Body of pancreas (tissue), 4 donors: ENCODE results near the gene CYB5A. TPM values are rescaled to one million over a fixed set of nuclear protein-coding genes. Genes with fewer than 3 reads are reported as not detected.

Source experiments
- ATAC-seq: fragments of 150-250 bp; one replicate; pipeline ENCODE4 v1.9.1; 2016
- DNase-seq, 4 donors: peaks; one replicate each; pipeline ENCODE4 v3.0.0-alpha.2; 2019
- H3K27ac ChIP-seq, 4 donors: fragments of 200-600 bp; sonication (generic); 1 replicate in 3 of 4; 2 replicates in 1 of 4; pipeline versions ENCODE4 v1.5.1 to v1.6.1; 2016 to 2019; ENCODE audit warnings: mild to moderate bottlenecking in 1 of 4, mixed read lengths in 1 of 4, moderate library complexity in 1 of 4
- H3K27me3 ChIP-seq, 2 donors: fragments of 200-600 bp; sonication (generic); one replicate each; pipeline ENCODE4 v1.6.0; 2016; ENCODE audit warnings: mild to moderate bottlenecking in 1 of 2
- H3K36me3 ChIP-seq, 2 donors: fragments of 200-600 bp; sonication (generic); replicated peaks in 1 of 2; 2 replicates each; pipeline ENCODE4 v1.5.1; 2016; ENCODE audit warnings: low read depth in 2 of 2; ENCODE audit not compliant: insufficient read depth in 1 of 2
- H3K4me1 ChIP-seq: fragments of 200-600 bp; sonication (generic); one replicate; pipeline ENCODE4 v1.6.0; 2016
- H3K4me3 ChIP-seq, 2 donors: fragments of 200-600 bp; sonication (generic); 1 replicate in 1 of 2; 2 replicates in 1 of 2; pipeline ENCODE4 v1.5.1; 2016 to 2019
- H3K9me3 ChIP-seq, 3 donors: fragments of 200-600 bp; sonication (generic); 1 replicate in 2 of 3; 2 replicates in 1 of 3; pipeline ENCODE4 v1.5.1; 2016
- CTCF ChIP-seq, 7 experiments: fragments of 450-650 bp in 4 of 7; fragments of 200-600 bp in 3 of 7; sonication (generic) in 3 of 7; IDR thresholded peaks; one replicate each; pipeline ENCODE4 v1.5.1; 2016 to 2019; ENCODE audit warnings: antibody characterized with exemption in 7 of 7
- POLR2A ChIP-seq, 3 donors: fragments of 450-650 bp; IDR thresholded peaks; one replicate each; pipeline ENCODE4 v1.6.1; 2016; ENCODE audit warnings: antibody characterized with exemption in 3 of 3, mild to moderate bottlenecking in 2 of 3
- WGBS, 2 donors: methylation state at CpG; one replicate each; pipeline ENCODE4 v1.1.5; 2017; 5-methylcytosine and 5-hydroxymethylcytosine counted together
- intact Hi-C: fragments of 100-400 bp; cut with DNase I; formaldehyde crosslinking; loops from one replicate; pipeline ENCODE4 v1.15.1; 2023
- total RNA-seq, 2 donors: library from RNA; depleted of rRNA; stranded (reverse); fragments of >200 nt; gene quantifications; one replicate each; pipeline ENCODE4 v1.1.0, GENCODE V29; 2016

The CYB5A gene
- total RNA-seq, 2 donors from 2014 or later, result 209 to 264 TPM

GRCh38 chr18:74278983-74279382 is 12.8 kb downstream of the CYB5A start:
- H3K9me3 ChIP-seq, result no peaks in the 10 kb centered on the region
- ATAC-seq (peak; percentile 23), DNase-seq (no peak)
- intact Hi-C loops, result loop anchor here (10.0 kb wide), 1 partner anchor 84 kb away; no protein-coding TSS in a partner anchor
- peaks cover 90% of the 10 kb centered on the region for H3K4me1 ChIP-seq
- TF ChIP-seq CTCF (IDR thresholded peaks at IDR 0.05) (no peak), POLR2A (IDR thresholded peaks at IDR 0.05) (no peak)
- no peaks in the 10 kb centered on the region for H3K27me3 ChIP-seq
- H3K4me3 ChIP-seq, result no peak overlapping the region
- H3K27ac ChIP-seq, result peak overlapping the region; percentile 34 to 95 (median 74)
- WGBS, 2 donors, result 72 to 82% methylated on average over 7 of the region's 7 CpGs
- H3K36me3 ChIP-seq, result no peaks in the 10 kb centered on the region

GRCh38 chr18:74278058-74278457 is 13.7 kb downstream of the CYB5A start:
- no peak for ATAC-seq
- TF ChIP-seq POLR2A (IDR thresholded peaks at IDR 0.05) (no peak), CTCF (IDR thresholded peaks at IDR 0.05) (no peak)
- intact Hi-C loops, result loop anchor here (10.0 kb wide), 1 partner anchor 83 kb away; no protein-coding TSS in a partner anchor
- Histone ChIP-seq H3K4me1 (peaks cover 90% of the 10 kb centered on the region), H3K4me3 (no peak overlapping the region), H3K27me3 (no peaks in the 10 kb centered on the region), H3K36me3 (no peaks in the 10 kb centered on the region), H3K27ac (peak overlapping the region; percentile 19 to 95 (median 58)), H3K9me3 (no peaks in the 10 kb centered on the region)
- DNase-seq, result peak in 2 of 4 donors; percentile 47 to 73
- WGBS, 2 donors, result 38 to 42% methylated on average over 7 of the region's 7 CpGs

- Histone ChIP-seq H3K9me3 (no peaks in the 10 kb centered on the region), H3K27me3 (no peaks in the 10 kb centered on the region), H3K27ac (peak overlapping the region in 3 of 4 donors; percentile 19 to 95 (median 93)), H3K4me1 (peaks cover 89% of the 10 kb centered on the region), H3K4me3 (no peak overlapping the region), H3K36me3 (no peaks in the 10 kb centered on the region)
- DNase-seq (no peak), ATAC-seq (no peak)
- TF ChIP-seq CTCF (IDR thresholded peaks at IDR 0.05) (no peak), POLR2A (IDR thresholded peaks at IDR 0.05) (no peak)
- intact Hi-C loops, result loop anchor here (10.0 kb wide), 1 partner anchor 82 kb away; no protein-coding TSS in a partner anchor
- WGBS, 2 donors, result 68 to 78% methylated on average over 2 of the region's 2 CpGs
Measured at GRCh38 chr18:74277296-74277695, 14.5 kb downstream of the CYB5A start.

- ATAC-seq, result no peak
- H3K4me1 ChIP-seq, result peaks cover 89% of the 10 kb centered on the region
- no peaks in the 10 kb centered on the region for H3K27me3 ChIP-seq
- H3K27ac ChIP-seq, result no peak overlapping the region
- H3K9me3 ChIP-seq, result no peaks in the 10 kb centered on the region
- WGBS, 2 donors, result 34 to 48% methylated on average over 10 of the region's 10 CpGs
- TF ChIP-seq POLR2A (IDR thresholded peaks at IDR 0.05) (no peak), CTCF (IDR thresholded peaks at IDR 0.05) (no peak)
- H3K4me3 ChIP-seq, result no peak overlapping the region
- H3K36me3 ChIP-seq, result no peaks in the 10 kb centered on the region
- no peak for DNase-seq
- intact Hi-C loops, result loop anchor here (10.0 kb wide), 1 partner anchor 82 kb away; no protein-coding TSS in a partner anchor
Measured at GRCh38 chr18:74276609-74277008, 15.2 kb downstream of the CYB5A start.

GRCh38 chr18:74275736-74276135 is 16.0 kb downstream of the CYB5A start:
- DNase-seq (no peak), ATAC-seq (no peak)
- intact Hi-C loops, result loop anchor here (10.0 kb wide), 1 partner anchor 81 kb away; no protein-coding TSS in a partner anchor
- Histone ChIP-seq H3K9me3 (no peaks in the 10 kb centered on the region), H3K36me3 (no peaks in the 10 kb centered on the region), H3K4me3 (no peak overlapping the region), H3K27ac (no peak overlapping the region), H3K4me1 (peaks cover 89% of the 10 kb centered on the region), H3K27me3 (no peaks in the 10 kb centered on the region)
- no peak for TF ChIP-seq POLR2A (IDR thresholded peaks at IDR 0.05)
- no peak for TF ChIP-seq CTCF (IDR thresholded peaks at IDR 0.05)
- 74 to 81% methylated on average over 8 to 11 of the region's 11 CpGs for WGBS, 2 donors
